Activated CD4-positive, alpha-beta T cell treated with anti-CD3 and anti-CD28 coated beads, Interleukin-2, amount 50 U/mL, for 16 hours (primary cell): ENCODE data around the gene MED13L.

Source experiments
- DNase-seq: peaks from one replicate; pipeline ENCODE4 v3.0.0-alpha.2; 2020

MED13L gene

GRCh38 chr12:115930336-115930735 is 347.2 kb downstream of the MED13L start:
- DNase-seq = no peak

DNA sequence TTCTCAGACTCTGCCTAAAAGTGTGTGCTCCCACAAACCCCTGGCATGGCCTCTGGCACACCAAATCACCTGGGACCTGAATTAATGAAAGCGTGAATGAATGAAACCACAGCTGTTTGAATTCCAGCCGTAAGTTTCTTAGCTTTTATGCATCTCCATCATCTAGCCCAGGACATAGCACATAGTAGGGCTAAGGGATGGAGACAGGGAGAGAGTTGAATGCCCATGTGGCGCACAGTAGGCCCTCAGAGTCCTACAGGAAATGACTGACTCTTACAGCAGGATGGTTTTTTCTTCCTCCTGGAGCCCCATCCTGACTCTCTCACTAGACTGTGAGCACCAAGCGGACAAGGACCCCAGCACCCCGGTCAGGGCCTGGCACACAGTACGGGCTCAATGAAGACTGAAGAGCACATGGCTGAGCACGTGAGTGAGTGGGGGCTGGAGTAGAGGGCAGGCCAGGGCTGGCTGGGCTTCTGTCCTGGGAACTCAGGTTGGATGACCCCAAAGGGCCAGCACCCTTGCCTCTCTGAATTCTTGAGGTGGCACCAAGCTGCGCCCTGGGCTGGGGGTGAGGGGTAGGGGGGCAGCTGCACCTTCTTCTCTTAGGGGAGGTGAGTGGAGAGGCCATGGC is 351.3 kb downstream of the MED13L start:
- DNase-seq = no peak

- DNase-seq = no peak
These were observed 353.6 kb downstream of the MED13L start for GRCh38 chr12:115923851-115924250.

DNA sequence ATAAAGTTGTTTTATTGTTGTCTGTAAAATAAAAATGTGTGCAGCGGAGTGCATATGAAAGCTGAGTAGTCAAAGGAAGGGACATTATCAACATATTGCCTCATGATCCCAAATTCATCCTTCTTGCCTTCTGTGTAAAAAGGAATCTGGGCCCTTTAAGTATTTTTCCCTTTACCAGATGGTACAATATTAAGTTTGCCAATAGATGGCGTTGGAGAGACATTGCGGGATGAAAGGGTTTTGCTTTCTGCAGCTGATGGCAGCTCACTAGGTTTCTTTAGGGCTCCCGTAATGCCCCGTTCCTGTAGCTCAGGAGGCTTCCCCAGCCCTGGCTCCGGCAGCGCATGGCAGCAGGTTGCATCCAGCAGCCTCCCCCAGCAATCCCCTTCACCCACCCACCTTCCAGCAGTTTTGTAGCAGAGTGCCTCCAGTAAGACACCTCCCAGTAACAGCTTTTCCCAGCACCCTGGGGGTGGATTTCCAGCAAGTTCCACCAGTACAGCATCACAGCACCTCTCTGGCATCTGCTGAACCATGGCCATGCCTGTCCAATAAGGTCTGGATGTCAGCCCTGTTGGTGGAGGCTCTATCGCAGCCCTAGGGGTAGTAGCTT is 354.4 kb downstream of the MED13L start:
- DNase-seq = peak; percentile 38

- no peak for DNase-seq
These were observed 356.9 kb downstream of the MED13L start for GRCh38 chr12:115920395-115921183.

DNA sequence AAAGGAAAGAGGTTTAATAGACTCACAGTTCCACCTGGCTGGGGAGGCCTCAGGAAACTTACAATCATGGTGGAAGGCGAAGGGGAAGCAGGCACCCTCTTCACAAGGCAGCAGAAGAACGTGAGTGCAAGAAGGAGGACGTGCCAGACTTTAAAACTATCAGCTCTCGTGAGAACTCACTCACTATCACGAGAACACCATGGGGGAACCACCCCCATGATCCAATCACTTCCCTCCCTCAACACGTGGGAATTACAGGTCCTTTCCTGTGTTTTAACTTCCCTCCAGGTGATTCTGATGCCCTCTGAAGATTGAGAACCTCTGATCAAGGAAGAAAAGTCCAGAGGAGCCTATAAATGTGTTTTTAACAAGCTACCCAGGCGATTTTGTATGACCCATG is 358.7 kb downstream of the MED13L start:
- DNase-seq = no peak

- DNase-seq = peak; percentile 61
These were observed 360.4 kb downstream of the MED13L start for GRCh38 chr12:115916910-115917668.

DNA sequence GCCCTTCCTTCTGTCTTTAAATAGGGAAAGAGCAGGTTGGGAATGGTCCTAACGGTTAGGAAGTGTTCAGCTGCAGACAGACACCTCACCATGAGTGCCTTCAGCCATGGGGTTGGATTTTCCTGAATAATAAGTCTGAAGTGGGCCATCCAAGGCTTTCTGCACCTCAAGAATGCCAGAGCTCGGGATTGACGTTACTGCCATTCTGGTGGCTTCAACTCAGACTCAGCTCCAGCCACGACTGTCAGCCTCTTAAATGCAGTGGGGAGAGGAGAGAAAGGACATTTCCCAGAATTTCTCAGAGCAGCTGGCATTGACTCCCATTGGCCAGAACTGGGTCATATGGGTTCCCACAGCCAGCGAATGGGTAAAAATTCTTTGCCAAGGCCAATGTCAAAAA is 363.4 kb downstream of the MED13L start:
- DNase-seq = no peak

DNA sequence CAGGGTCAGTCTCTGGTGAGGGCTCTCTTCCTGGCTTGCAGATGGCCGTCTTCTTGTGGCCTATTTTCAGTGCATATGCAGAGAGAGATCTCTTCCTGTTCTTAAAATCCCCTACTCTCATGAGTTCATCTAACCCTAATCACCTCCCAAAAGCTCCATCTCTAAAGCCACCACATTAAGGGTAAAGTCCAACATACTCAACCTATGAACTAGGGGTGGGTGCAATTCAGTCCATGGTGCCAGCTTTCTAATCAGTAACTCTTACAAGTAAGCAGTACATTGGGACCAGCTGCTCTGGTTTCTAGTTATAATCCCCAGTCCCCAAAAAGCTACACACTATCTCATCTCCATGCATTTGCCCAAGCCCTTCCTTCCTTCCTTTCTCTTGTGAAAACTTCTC is 365.1 kb downstream of the MED13L start:
- no peak for DNase-seq

DNA sequence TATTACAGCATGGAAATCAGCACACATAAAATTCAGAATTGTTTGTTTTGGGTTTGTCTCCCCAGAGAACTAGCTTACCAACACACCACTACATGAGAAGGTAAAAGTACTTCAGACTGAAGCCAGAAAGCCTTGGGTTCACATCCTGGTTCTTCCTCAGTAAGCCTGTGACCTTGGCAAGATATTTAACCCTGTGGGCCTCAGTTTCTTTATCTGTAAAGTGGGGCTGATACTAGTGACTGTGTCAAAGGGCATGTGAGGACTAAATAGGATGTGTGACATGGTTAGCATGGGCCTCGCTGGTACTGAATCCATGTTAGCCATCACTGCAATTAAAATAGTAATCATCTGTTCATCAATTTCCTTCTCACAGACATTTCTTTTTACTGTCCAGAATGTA is 366.1 kb downstream of the MED13L start:
- no peak for DNase-seq

DNA sequence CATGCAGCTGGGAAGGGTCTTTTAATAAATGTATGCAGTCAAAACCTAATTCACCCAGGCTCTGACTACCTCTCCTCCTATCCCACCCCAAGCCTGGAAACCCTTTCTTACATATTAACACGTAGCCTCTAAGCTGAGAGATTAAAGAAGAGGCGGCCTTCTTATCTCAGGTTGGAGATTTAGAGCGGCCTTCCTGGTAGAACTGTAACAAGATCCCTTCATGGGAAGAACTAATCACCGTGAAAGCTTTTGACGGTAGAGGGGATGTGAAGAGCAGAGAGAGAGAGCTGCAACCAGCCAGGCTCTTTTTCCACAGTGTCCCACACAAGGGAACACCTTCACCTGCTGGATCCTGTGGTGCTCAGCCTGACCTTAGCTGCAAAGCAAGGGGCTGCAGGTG is 367.4 kb downstream of the MED13L start:
- no peak for DNase-seq
